ENCODE measurements around the gene PROM2.

Gene PROM2

GRCh38 chr2:95287336-95287735 lies 13.1 kb downstream of the PROM2 start:
- no peak for DNase-seq (ENCODE audit: low spot score)

- DNase-seq (ENCODE audit: low spot score) = no peak
Observed at GRCh38 chr2:95287806-95288205, 13.6 kb downstream of the PROM2 start.

- no peak for DNase-seq (ENCODE audit: low spot score)
Observed at GRCh38 chr2:95289253-95289652, 15.0 kb downstream of the PROM2 start.

- no peak for DNase-seq (ENCODE audit: low spot score)
Observed at GRCh38 chr2:95291222-95291621, 17.0 kb downstream of the PROM2 start.

GRCh38 chr2:95292623-95293260 lies 18.5 kb downstream of the PROM2 start:
- no peak for DNase-seq (ENCODE audit: low spot score)

GRCh38 chr2:95294579-95295250 lies 20.5 kb downstream of the PROM2 start:
- DNase-seq (ENCODE audit: low spot score) = no peak

- no peak for DNase-seq (ENCODE audit: low spot score)
Observed at GRCh38 chr2:95295376-95295775, 21.1 kb downstream of the PROM2 start.

- peak; percentile 54 for DNase-seq (ENCODE audit: low spot score)
Observed at GRCh38 chr2:95296011-95296410, 21.8 kb downstream of the PROM2 start.

- peak; percentile 42 for DNase-seq (ENCODE audit: low spot score)
Observed at GRCh38 chr2:95296880-95297487, 22.7 kb downstream of the PROM2 start, which contains the start of gene KCNIP3. KCNIP3 (plus strand) TSS chr2:95297347; CDS start chr2:95297439, 92 bp downstream.

GRCh38 chr2:95297639-95298395 lies 23.6 kb downstream of the PROM2 start:
- DNase-seq (ENCODE audit: low spot score) = no peak

- no peak for DNase-seq (ENCODE audit: low spot score)
Observed at GRCh38 chr2:95298486-95299111, 24.4 kb downstream of the PROM2 start.

- DNase-seq (ENCODE audit: low spot score) = no peak
Observed at GRCh38 chr2:95299961-95300360, 25.7 kb downstream of the PROM2 start.

GRCh38 chr2:95300450-95300849 lies 26.2 kb downstream of the PROM2 start:
- DNase-seq (ENCODE audit: low spot score) = no peak

GRCh38 chr2:95301186-95301585 lies 26.9 kb downstream of the PROM2 start:
- no peak for DNase-seq (ENCODE audit: low spot score)

- DNase-seq (ENCODE audit: low spot score) = no peak
Observed at GRCh38 chr2:95301876-95302641, 27.8 kb downstream of the PROM2 start.

- peak; percentile 51 for DNase-seq (ENCODE audit: low spot score)
Observed at GRCh38 chr2:95303191-95303919, 29.1 kb downstream of the PROM2 start.

GRCh38 chr2:95305380-95306061 lies 31.3 kb downstream of the PROM2 start:
- DNase-seq (ENCODE audit: low spot score) = no peak

GRCh38 chr2:95306336-95306895 lies 32.2 kb downstream of the PROM2 start:
- no peak for DNase-seq (ENCODE audit: low spot score)

- no peak for DNase-seq (ENCODE audit: low spot score)
Observed at GRCh38 chr2:95307036-95307435, 32.8 kb downstream of the PROM2 start.

GRCh38 chr2:95307878-95308277 lies 33.6 kb downstream of the PROM2 start:
- no peak for DNase-seq (ENCODE audit: low spot score)
